Left lung (tissue), 10 donors: ENCODE results near the gene SEZ6. TPM values are rescaled to one million over a fixed set of nuclear protein-coding genes. Genes with fewer than 3 reads are reported as not detected.

Experiments used
- ATAC-seq: fragments of 200-7000 bp; cut with Tn5 transposase; one replicate; pipeline ENCODE4 v1.9.1; 2020; ENCODE audit warnings: moderate library complexity
- DNase-seq, 4 donors: peaks; one replicate each; pipeline ENCODE4 v3.0.0-alpha.2; 2013 to 2020
- H3K27ac ChIP-seq, 2 donors: fragments of 200-600 bp; sonication (generic) in 1 of 2; one replicate each; pipeline versions ENCODE4 v1.5.0 to v1.8.0; 2020 to 2021
- H3K27me3 ChIP-seq, 2 donors: fragments of 200-600 bp; sonication (generic) in 1 of 2; one replicate each; pipeline versions ENCODE4 v1.5.0 to v1.8.0; 2020 to 2021
- H3K36me3 ChIP-seq, 2 donors: fragments of 200-600 bp; sonication (generic) in 1 of 2; one replicate each; pipeline versions ENCODE4 v1.5.0 to v1.8.0; 2020 to 2021
- H3K4me1 ChIP-seq, 2 donors: fragments of 200-600 bp; one replicate each; pipeline ENCODE4 v1.8.0; 2021
- H3K4me3 ChIP-seq, 2 donors: fragments of 200-600 bp; sonication (generic) in 1 of 2; one replicate each; pipeline versions ENCODE4 v1.5.0 to v1.8.0; 2020 to 2021; ENCODE audit warnings: mild to moderate bottlenecking in 1 of 2
- H3K9me3 ChIP-seq, 2 donors: fragments of 200-600 bp; sonication (generic) in 1 of 2; one replicate each; pipeline versions ENCODE4 v1.5.0 to v1.8.0; 2020 to 2021
- intact Hi-C, 2 donors: fragments of 100-400 bp; cut with DNase I; formaldehyde crosslinking; loops; one replicate each; pipeline versions ENCODE4 v1.11.2 to v1.14.2; 2022
- polyA plus RNA-seq, 6 donors: library from polyadenylated mRNA; unstranded; fragments of 120-200 nt; gene quantifications; one replicate each; pipeline ENCODE4 v1.2.1, GENCODE V29; 2013; ENCODE audit not compliant: insufficient read length in 6 of 6
- total RNA-seq, 2 donors: library from RNA; stranded (reverse); fragmentation: NEBNext Ultra II Directional; extraction: Animal tissue kit (Norgen Biotek cat#: 25700); gene quantifications; one replicate each; pipeline ENCODE4 v1.2.1, GENCODE V29; 2021
- TF ChIP-seq, protein P1 (sequence below), 2 donors: fragments of 200-600 bp; sonication (generic) in 1 of 2; IDR thresholded peaks; one replicate each; pipeline versions ENCODE4 v1.5.0 to v1.8.0; 2021; ENCODE audit warnings: antibody characterized with exemption in 2 of 2
- donor health status: DM: no; HTN: yes; CAD: no.
- donor health status: DM: no; HTN: no; CAD: no.

SEZ6 gene
- total and polyA plus RNA-seq, 8 donors: 0.09 to 1.2 (median 0.81) TPM; not detected in 1

DNA sequence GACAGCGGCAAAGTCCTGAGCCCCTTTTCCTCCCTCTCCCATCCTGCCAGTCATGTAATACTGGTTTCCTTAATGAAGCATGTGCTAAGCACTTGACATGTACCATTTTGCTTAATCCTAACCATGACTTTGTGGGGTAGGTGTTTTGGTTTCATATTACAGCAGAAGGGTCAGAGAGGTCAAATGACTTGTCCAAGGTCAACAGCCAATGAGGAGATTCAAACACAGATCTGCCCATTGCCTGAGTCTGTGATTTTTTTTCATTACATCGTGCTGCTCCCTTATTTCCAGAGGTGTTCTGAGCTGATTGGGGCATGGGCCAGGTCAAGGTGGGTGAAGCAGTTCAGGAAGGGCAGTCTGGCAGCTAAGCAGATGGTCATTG, 36.9 kb downstream of the SEZ6 start:
- Histone ChIP-seq H3K4me3 (no peak overlapping the region), H3K9me3 (no peaks in the 10 kb centered on the region), H3K27ac (no peak overlapping the region), H3K27me3 (peaks cover 0 to 15% of the 10 kb centered on the region in 2 donors), H3K36me3 (no peaks in the 10 kb centered on the region), H3K4me1 (peaks cover 5 to 21% of the 10 kb centered on the region in 2 donors)
- no peak for DNase-seq
- TF ChIP-seq, protein P1, sequence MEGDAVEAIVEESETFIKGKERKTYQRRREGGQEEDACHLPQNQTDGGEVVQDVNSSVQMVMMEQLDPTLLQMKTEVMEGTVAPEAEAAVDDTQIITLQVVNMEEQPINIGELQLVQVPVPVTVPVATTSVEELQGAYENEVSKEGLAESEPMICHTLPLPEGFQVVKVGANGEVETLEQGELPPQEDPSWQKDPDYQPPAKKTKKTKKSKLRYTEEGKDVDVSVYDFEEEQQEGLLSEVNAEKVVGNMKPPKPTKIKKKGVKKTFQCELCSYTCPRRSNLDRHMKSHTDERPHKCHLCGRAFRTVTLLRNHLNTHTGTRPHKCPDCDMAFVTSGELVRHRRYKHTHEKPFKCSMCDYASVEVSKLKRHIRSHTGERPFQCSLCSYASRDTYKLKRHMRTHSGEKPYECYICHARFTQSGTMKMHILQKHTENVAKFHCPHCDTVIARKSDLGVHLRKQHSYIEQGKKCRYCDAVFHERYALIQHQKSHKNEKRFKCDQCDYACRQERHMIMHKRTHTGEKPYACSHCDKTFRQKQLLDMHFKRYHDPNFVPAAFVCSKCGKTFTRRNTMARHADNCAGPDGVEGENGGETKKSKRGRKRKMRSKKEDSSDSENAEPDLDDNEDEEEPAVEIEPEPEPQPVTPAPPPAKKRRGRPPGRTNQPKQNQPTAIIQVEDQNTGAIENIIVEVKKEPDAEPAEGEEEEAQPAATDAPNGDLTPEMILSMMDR (IDR thresholded peaks at IDR 0.05): no peak
- ATAC-seq: no peak
- intact Hi-C loops: loop anchor here in 1 of 2 donors (5.0 kb wide), 1 partner anchor 143 kb away; no protein-coding TSS in a partner anchor

DNA sequence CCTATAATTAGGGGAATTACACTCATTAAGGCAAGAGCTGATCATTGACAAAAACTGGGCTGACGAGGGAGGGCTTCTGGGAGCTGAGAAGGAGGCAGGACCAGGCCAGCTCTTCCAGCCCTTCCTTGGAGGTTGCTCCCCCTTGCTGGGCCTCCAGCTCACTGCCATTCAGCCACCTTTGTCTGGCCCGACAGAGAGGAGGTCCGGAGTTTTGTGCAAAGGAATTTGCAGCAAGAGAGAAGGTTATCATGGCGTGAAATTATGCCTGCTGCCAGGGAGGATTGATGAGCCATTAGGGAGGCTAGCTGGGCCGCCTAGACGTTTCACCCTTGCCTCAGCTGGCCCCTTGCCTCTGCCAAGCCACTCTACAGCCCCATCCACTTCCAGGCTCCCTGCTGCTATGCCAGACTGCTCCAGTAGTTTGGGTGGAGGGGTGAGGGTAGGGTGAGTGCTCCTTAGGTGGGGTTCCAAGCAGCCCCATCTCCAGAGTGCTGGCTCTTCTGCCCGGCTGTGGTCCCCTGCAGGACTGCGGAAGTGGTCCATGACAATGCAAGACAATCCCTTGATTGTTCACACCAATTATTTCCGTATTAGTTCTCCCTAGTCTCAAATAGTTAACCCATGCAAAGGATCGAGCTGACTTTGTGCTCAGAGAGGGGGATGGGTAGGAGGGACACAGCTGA, 37.5 kb downstream of the SEZ6 start:
- Histone ChIP-seq H3K36me3 (no peaks in the 10 kb centered on the region), H3K4me1 (peaks cover 0 to 21% of the 10 kb centered on the region in 2 donors), H3K27ac (no peak overlapping the region), H3K9me3 (no peaks in the 10 kb centered on the region), H3K27me3 (peaks cover 0 to 20% of the 10 kb centered on the region in 2 donors), H3K4me3 (no peak overlapping the region)
- TF ChIP-seq, protein P1 (IDR thresholded peaks at IDR 0.05): no peak
- no peak for DNase-seq
- ATAC-seq: no peak
- intact Hi-C loops: loop anchor here in 1 of 2 donors (5.0 kb wide), 1 partner anchor 144 kb away; no protein-coding TSS in a partner anchor

DNA sequence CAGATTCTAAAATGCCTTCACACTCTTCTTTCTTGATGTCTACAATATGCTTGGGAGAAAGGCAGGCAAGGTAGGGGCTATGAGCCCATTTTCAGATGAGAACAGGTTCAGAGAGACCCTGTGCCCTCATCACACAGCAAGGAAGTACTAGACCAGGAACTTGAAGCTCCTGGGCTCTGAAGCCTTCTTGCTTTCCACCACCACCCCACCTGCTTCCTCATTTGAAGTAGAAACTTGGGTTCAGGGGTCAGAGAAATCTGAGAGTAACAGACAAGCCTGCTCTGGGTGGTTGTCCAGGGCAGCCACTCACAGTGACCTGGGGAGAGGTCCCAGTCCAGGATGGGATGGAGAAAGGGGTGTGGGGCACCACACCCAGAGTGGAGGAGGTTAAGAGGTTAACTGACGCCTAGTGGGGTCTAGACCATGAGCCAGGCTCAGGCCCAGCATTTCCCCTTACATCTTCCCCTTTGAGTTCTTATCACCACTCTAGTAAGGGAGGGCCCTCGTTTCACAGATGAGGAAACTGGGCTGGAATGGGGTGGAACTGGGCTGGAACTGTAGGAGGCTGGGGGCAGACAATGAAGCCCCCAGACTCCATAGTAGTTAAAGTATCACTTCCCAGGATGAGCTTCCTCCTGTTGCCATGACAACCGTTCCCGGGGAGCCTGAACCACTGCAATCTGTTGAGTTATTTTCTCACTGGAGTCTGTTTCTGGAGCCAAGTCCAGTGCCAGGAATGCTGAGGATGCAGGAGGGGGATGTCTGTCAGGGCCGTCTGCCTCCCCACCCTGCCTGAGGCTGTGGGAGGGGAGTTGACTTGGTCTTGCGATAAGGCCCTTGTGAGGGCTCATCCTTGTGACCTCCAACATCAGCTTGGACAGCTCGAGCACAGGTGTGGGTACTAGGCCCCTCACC, 38.4 kb downstream of the SEZ6 start:
- TF ChIP-seq, protein P1 (IDR thresholded peaks at IDR 0.05): no peak
- peak overlapping the region in 1 of 2 donors; percentile 83 for H3K27ac ChIP-seq
- no peaks in the 10 kb centered on the region for H3K9me3 ChIP-seq
- intact Hi-C loops: loop anchor here in 1 of 2 donors (5.0 kb wide), 1 partner anchor 145 kb away; no protein-coding TSS in a partner anchor
- no peak for DNase-seq
- peaks cover 0 to 21% of the 10 kb centered on the region in 2 donors for H3K4me1 ChIP-seq
- H3K36me3 ChIP-seq: no peaks in the 10 kb centered on the region
- ATAC-seq: no peak
- H3K27me3 ChIP-seq: peaks cover 0 to 22% of the 10 kb centered on the region in 2 donors
- no peak overlapping the region for H3K4me3 ChIP-seq

DNA sequence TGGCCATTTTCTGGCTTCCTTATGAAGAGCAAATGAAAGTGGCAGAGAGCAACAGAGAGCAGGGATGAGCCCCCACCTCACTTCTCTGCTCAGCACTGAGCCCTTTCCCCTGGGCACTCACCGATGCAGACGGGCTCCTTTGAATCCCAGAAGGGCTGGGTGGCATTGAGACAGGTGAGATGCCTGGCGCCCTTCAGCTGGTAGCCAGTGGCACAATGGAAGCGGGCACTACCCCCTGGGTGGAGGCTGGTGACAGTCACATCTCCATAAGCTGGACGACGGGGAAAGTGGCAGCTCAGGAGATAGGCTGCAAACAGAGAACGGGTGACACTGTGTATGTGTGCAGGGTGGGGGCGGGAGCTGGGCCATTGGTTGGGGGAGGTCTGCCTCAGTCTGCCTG, 42.0 kb downstream of the SEZ6 start:
- DNase-seq: peak in 1 of 4 donors; percentile 27
- no peak overlapping the region for H3K27ac ChIP-seq
- H3K4me1 ChIP-seq: peaks cover 0 to 16% of the 10 kb centered on the region in 2 donors
- no peak overlapping the region for H3K4me3 ChIP-seq
- intact Hi-C loops: no loop called here
- H3K36me3 ChIP-seq: no peaks in the 10 kb centered on the region
- H3K27me3 ChIP-seq: peaks cover 0 to 34% of the 10 kb centered on the region in 2 donors
- H3K9me3 ChIP-seq: no peaks in the 10 kb centered on the region
- TF ChIP-seq, protein P1 (IDR thresholded peaks at IDR 0.05): no peak
- no peak for ATAC-seq
